Measurements from ENCODE around the gene EOLA2.

DNA sequence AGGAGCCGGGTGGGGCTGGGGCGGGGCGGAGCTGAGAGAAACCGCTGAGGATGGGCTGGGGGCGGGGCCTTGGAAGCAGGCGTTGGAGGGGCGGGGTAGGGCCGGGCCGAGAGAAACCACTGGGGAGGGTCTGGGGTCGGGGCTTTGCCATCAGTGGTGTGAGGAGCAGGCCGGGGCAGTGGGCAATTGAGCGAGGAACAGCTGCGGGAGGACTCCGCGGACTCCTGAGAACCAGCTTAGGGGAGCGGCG, 1.3 kb upstream of the EOLA2 start:
- TF ChIP-seq, protein P1, sequence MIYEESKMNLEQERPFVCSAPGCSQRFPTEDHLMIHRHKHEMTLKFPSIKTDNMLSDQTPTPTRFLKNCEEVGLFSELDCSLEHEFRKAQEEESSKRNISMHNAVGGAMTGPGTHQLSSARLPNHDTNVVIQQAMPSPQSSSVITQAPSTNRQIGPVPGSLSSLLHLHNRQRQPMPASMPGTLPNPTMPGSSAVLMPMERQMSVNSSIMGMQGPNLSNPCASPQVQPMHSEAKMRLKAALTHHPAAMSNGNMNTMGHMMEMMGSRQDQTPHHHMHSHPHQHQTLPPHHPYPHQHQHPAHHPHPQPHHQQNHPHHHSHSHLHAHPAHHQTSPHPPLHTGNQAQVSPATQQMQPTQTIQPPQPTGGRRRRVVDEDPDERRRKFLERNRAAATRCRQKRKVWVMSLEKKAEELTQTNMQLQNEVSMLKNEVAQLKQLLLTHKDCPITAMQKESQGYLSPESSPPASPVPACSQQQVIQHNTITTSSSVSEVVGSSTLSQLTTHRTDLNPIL (CRISPR knock-in tag; IDR thresholded peaks at IDR 0.05; ENCODE audit: low read depth): no peak
- no peak for TF ChIP-seq GLIS3 (CRISPR knock-in tag; IDR thresholded peaks at IDR 0.05)

Data from SK-N-SH treated with all-trans-retinoic acid at 6 μM for 48 hours (cell line).